GM20000 (cell line): ENCODE measurements around the gene SLC16A8.

Experiments used
- DNase-seq: peaks from one replicate; pipeline ENCODE4 v3.0.0; 2012; ENCODE audit warnings: low spot score
- TF ChIP-seq, protein P1 (sequence below): IDR thresholded peaks from 2 replicates; pipeline ENCODE4 v1.5.1; 2012; ENCODE audit warnings: mild to moderate bottlenecking, control low read depth; ENCODE audit errors: extremely low read depth, missing control alignments

The SLC16A8 gene

DNA sequence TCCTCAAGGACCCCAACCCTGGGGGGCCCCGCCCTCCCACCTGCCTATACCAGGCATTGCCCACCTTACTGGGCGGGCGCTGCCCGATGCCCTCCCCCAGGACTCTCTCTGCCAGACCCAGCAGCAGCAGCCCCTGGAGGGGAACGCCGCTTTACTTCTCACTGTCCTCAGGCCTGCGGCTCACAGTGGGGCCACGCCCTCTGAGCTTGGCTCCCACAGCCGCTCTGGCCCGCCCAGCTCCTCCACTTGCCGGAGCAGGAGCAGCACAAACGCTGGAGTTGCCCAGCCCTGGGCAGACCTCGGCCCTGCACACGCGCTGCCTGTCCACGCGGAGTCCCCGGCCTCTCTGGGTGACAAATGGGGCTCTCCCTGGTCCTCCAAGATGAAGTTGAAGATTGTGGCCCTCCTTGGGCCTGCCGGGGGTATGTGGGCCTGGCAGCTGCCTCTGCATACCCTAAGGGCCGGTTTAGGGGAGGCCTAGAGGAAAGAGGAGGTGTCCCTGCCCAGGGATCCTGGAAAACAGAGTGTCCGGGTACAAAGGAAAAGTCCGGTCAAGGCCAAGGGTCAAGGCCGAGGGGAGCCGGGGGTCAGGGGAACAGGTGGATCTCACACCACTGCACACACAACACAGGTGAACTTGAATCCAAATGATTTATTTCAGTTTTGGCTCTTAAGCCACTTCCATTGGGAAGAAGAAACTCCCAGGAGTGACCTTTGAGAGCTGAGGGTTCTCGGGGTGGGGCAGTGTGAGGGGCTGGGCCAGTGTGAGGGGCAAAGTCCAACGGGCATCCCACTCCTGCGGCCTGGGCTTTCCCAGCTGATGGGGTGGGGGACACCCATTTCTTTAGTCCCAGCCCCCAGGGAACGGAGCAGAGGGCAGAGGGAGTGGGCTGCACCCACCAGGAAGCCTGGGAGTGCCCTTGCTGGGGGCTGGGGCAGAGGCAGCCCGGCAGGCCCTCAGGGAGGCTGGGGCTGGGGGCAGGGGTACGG, 27.2 kb upstream of the SLC16A8 start:
- TF ChIP-seq, protein P1, sequence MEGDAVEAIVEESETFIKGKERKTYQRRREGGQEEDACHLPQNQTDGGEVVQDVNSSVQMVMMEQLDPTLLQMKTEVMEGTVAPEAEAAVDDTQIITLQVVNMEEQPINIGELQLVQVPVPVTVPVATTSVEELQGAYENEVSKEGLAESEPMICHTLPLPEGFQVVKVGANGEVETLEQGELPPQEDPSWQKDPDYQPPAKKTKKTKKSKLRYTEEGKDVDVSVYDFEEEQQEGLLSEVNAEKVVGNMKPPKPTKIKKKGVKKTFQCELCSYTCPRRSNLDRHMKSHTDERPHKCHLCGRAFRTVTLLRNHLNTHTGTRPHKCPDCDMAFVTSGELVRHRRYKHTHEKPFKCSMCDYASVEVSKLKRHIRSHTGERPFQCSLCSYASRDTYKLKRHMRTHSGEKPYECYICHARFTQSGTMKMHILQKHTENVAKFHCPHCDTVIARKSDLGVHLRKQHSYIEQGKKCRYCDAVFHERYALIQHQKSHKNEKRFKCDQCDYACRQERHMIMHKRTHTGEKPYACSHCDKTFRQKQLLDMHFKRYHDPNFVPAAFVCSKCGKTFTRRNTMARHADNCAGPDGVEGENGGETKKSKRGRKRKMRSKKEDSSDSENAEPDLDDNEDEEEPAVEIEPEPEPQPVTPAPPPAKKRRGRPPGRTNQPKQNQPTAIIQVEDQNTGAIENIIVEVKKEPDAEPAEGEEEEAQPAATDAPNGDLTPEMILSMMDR = no peak
- DNase-seq = no peak

DNA sequence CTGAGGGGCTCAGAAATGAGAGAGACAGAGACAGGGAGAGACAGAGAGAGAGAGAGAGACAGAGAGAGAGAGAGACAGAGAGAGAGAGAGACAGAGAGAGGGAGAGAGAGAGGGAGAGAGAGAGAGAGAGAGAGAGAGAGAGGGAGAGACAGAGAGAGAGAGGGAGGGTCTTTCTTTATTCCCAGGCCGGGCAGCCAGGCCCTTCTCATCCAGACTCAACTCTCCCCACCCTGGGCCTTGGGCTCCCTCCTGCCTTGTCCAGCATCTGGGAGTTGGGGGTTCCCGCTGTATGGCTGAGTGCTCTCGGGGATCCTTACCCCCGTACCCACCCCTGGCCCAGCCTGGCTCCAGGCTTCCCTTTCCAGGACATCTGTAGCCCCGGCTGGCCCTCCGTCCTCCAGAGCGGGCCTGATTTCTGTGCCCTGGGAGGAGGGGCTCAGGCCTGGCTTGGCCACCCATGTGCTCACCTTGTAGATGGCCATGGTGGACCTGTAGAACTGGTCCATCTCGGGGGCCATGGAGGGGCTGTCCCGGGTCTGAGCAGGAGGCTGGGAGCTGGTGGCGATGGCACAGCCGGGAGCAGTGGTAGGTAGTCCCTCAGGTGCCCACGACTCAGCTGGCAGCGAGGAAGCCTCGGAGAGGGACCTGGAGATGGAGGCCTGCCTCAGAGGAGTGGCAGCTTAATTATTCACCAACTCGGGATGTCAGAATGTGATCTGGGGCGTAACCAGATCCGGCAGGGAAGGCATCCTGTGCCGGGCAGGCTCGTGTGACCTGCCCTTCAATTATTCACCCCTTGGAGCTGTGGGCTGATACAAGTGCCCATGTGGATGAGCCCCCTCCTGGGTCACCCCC, 26.3 kb upstream of the SLC16A8 start, which contains the start of gene BAIAP2L2:
TSS of gene BAIAP2L2 (minus strand) at position 677 of the 855 bp plus-strand sequence. CDS start at position 518, 159 bp downstream.
- TF ChIP-seq, protein P1 = no peak
- no peak for DNase-seq

DNA sequence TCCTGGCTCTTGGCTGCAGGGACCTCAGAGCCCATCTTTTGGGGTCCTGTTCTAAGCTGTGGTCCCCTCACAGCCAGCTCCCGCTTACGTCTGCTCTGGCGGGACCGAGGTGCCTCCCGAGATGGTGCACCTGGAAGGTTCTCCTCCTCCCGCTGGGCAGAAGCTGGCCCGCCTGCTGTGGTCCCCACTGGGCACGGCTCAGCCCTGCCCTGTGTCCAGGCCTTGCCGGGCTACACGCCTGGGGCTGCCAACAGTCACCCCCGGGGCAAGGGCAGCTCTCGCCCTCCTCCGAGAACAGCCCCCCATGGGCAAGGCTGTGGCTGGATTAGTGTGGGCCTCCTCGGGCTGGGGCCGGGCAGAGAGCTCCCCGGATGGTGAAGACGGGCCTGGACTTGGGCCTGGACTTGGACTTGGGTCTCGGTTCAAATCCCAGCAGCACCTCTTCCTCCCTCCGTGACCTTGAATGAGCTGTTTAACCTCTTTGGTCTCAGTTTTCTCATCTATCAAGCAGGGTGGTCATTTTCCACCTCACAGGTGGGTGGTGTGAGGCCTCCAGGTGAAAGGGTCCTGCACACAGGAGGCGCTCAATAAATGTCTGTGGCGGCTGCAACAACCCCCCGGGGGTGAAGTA, 25.5 kb upstream of the SLC16A8 start:
- TF ChIP-seq, protein P1 = no peak
- no peak for DNase-seq

DNA sequence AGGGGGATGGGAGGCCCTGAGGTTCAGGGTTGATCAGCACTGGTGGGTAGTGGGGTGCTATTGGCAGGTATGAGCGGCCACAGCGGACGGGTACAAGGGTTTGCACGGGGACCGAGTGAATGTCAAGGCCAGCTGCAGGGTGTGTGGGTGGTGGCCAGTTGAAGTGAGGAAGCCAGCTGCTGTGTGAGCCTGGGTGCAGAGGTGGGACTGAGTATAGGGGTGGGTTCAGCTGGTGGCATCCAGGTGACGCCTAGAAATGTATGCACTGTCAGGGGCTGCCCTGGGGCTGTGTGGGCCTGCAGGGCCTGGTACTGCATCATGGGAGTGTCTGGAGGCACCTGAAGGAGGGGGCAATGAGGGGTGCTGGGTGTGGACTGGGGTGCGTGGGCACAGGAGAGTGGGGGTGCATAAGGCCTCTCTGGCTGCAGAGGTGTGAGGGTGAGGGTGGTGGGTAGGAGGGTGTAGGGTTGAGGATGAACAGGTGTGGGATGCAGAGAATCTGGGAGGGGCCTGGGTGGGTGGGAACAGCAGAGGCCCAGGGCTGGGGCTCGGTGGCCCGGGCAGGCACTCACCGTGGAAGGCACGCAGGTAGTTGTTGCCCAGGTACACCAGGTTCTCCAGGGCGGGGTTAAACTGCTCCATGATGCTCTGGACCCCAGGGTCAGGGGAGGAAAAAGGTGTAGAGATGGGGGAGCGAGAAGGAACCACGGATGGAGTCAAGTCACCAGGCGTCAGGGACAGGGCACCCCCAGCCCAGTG, 24.8 kb upstream of the SLC16A8 start:
- TF ChIP-seq, protein P1 = no peak
- no peak for DNase-seq

DNA sequence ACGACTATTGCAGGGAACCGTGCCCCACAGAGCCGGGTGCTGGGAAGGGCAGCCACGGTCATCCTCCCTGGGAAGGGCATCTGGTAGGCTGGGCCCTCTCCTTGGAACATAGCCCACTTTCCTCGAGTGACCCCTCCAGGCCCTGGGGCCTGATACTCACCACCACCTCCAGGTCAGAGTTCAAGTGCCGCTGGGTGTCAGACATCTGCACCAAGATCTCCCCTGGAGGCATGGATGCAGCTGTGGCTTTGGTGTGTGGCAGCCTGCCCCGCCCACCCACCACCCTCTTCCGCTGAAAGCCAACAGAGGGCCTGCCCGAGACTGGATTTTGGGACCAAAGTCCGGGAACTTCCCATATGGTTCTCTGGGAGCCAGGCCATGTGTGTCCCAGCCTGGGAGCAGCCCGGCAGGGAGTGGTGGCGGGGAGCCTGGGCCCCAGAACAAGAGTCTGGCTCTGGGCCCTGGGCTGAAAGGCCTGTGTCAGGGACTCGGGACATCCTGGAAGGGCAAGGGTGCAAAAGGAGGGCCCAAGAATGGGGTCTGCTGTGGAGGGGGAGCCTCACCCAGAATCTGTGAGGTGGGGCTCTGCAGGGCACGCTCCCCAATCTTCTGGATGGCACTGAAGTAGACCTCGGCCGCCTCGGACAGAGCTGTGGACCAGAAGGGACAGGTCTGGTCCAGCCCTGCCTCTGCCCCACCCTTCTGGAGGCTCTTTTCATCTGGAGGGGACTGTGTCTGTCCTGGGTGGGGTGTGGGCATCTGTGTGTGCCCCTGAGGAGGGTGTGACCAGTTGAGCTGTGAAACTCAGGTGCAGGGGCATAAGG, 23.9 kb upstream of the SLC16A8 start:
- TF ChIP-seq, protein P1 = no peak
- DNase-seq = no peak
